GM18502 (cell line): Measurements from ENCODE around the gene ATG10.

Experiments used
- ATAC-seq: cut with Tn5 transposase; IDR thresholded peaks from one replicate; pipeline ENCODE4 v1.9.1; 2021; ENCODE audit warnings: mild to moderate bottlenecking; ENCODE audit not compliant: unreplicated experiment, poor library complexity

ATG10 gene

DNA sequence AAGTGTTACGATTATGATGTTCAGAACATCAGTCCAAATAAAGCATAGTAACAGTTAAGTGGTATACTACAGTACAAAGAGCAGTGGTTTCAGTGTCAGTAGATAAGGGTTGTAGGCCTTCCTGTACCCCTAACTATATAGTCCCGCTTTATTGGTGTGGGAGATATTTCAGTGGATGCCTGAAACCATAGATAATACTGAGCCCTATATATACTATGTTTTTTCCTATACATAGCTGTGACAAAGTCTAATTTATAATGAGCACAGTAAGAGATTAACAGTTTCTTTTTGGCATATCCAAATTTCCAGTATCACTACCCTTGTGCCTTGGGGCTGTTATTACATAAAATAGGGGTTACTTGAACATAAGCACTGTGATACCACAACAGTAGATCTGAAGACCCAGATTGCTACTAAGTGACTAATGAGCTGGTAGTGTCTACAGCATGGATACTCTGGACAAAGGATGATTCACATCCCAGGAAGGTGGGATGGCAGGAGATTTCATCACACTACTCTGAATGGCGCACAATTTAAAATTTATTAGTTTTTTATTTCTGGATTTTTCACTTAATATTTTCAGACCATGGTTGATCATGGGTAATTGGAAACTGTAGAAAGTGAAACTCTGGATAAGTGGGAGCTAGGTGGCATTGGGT lies 187.1 kb downstream of the ATG10 start:
- no peak for ATAC-seq

- ATAC-seq, result no peak
These were observed 189.1 kb downstream of the ATG10 start for GRCh38 chr5:82160948-82161347.

- ATAC-seq, result no peak
These were observed 190.8 kb downstream of the ATG10 start for GRCh38 chr5:82162573-82162972.

DNA sequence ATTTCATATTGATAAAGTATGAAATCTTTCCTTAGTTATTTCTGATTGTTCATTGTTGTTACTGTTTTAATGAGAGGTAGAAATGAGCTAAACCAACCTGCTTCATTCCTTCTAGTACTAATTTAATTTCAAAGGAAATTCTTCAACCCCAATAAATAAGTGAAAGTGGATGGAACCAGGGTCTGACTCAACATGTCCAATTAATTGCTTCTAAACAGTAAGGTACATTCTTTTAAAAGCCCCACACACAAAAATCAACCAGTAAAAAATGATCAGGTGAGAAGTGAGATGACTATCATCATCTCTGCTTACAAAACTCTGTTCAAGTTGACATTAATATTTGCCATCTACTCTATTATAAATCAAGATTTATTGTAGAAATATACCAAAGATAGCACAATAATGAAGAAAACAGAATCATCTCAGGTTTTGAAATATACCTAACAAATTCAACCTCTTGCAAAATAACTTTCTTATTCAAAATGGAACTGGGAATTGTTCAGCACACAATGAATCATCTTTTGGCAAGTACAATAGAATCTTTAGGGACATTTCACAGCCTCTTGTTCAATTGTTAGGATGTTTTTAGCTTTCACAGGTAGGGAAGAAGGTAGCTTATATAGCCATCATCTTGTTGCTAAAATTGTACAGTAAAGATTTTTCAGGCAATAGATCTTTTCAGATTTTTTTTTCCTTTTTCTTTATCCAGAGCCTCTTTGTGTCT lies 191.8 kb downstream of the ATG10 start:
- no peak for ATAC-seq

DNA sequence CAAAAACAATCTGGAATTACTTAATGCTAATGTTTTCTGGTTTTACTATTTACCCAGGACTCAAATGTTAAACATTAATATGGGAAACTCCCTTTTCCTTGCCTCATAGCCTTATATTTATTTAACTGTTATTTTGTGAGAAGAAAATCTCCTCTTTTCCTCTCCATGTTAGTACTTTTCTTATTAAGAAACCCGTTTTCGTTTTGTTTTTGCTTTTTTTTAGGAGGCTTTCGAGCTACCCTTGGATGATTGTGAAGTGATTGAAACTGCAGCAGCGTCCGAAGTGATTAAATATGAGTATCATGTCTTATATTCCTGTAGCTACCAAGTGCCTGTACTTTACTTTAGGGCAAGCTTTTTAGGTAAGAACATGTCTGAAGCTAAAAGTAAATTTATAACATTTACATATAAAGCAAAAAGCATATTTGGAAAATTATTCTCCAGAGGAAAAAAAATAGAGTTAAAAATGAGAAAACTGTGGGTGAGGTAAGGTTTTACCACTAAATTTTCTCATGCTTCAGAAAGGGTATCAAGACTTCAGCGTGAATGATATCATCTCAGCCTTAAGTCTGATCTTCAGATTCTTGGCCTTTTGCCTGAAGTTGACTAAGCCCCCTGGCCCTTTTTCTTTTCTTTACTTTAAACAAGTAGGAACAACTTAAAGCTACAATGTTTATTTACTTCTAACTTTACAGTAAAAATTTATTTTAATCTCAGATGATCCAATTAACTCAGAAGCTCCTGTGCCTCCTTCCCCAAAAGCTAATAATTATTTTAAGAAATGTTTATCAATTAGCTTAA lies 192.6 kb downstream of the ATG10 start:
- no peak for ATAC-seq

- no peak for ATAC-seq
These were observed 193.3 kb downstream of the ATG10 start for GRCh38 chr5:82164977-82165713.

GRCh38 chr5:82165740-82166530 lies 194.1 kb downstream of the ATG10 start:
- ATAC-seq, result peak; percentile 85

GRCh38 chr5:82167372-82167935 lies 195.6 kb downstream of the ATG10 start:
- no peak for ATAC-seq

GRCh38 chr5:82168294-82168693 lies 196.5 kb downstream of the ATG10 start:
- ATAC-seq, result no peak

DNA sequence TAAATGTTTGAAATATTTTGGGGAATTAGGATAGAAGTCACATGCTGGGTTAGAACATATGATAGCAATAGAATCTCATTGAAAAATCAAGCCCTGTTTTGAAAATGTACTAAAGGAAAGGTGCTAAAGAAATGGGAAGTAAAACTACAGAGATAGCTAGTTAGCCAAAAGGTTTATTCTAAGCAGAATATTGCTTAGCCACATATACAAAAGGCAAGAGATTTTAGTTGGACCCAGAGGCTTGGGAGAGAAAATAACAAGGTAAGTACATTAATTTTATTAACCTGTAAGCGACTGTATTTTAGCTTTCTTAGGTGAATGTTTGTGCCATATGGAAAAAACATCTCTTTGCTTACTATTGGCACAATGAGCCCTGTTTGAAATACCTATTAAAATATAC lies 198.1 kb downstream of the ATG10 start:
- ATAC-seq, result no peak

GRCh38 chr5:82174128-82174918 lies 202.5 kb downstream of the ATG10 start:
- ATAC-seq, result peak; percentile 99

- no peak for ATAC-seq
These were observed 203.0 kb downstream of the ATG10 start for GRCh38 chr5:82174919-82175219.

DNA sequence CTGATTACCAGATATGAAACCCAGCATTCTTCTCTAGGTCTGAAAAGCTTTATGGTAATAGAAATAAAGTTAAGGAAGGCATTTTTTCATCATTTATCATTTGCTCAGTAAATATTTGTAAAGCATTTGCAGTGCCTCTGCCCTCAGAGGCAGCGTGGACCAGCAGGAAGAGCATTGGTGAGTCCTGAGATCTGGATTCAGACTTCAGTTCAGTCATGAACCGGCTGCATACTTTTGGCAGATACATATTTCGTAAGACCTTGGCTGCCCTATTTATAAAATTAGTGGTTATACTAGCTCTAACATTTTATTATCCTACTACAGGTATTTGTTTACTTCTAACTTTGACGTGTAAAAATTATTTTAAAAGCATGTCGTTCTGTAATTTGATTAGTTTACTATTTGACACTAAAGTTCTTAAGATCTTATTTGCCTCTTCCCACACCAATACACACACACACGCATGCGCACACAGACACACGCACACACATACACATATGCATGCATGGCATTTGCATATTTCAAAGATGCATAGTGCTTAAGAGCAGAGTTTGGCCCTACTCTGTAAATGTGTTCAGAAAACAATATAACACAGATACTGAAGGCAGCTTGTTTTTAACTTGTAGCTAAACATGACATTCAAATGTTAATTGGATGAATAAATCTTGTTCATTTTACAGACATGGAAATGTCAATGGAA lies 204.4 kb downstream of the ATG10 start:
- ATAC-seq, result no peak

DNA sequence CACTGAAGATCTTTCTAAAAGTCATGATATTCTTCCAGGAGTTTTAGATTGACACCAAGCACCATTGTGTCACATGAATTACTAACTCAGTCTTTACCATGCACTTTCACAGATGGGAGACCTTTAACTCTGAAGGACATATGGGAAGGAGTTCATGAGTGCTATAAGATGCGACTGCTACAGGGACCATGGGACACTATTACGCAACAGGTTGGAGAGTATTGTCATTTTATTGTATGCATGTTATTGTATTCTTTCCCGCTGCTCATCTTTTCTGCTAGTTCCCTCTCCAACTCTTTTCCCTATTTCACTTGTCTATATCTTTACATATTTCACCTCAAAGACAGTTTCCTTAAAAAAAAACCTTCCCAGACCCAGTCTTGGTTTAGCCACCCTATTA lies 206.6 kb downstream of the ATG10 start:
- no peak for ATAC-seq

DNA sequence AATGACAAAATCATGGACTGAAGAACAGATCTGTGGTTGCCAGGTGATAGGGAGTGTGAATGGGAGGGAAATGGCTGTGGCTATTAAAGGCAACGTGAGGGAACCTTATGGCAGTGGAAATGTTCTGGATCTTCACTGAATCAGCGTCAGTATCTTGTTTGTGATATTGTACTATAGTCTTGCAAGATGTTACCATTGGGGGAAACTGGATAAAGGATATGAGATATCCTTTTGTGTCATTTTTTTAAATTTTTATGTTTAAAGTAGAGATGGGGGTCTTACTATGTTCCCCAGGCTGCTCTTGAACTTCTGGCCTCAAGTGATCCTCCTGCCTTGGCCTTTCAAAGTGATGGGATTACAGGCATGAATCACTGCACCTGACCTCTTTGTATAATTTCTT lies 210.8 kb downstream of the ATG10 start:
- no peak for ATAC-seq

- ATAC-seq, result peak; percentile 62
These were observed 212.0 kb downstream of the ATG10 start for GRCh38 chr5:82183828-82184227.

DNA sequence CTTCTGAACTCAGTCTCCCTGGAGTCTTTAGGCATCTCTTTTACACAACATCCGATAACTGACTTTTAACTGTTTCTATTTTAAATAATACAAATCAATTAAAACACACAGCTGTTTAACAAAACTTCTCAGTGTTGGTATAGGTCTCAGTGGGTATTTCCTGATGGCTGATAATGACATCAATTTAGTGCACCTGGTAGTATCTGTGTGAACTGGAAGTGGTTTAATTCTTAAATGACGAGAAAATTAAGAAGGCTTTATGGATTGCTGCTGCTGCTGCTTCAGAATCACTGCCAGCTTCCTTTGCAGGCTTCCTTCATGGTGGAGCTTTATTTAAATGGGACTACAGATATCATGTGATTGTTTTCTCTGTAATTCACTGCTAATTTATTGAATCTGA lies 214.0 kb downstream of the ATG10 start:
- no peak for ATAC-seq

- no peak for ATAC-seq
These were observed 225.7 kb downstream of the ATG10 start for GRCh38 chr5:82197550-82197949.
